Activated CD8-positive, alpha-beta memory T cell treated with anti-CD3 and anti-CD28 coated beads, Interleukin-2, amount 50 U/mL, for 1 hour (primary cell): ENCODE data around the gene CSMD2.

ENCODE experiments used
- DNase-seq: peaks from one replicate; pipeline ENCODE4 v3.0.0-alpha.2; 2020; ENCODE audit errors: extremely low read depth

CSMD2 gene

GRCh38 chr1:34002810-34003209 lies 162.2 kb downstream of the CSMD2 start:
- DNase-seq, result no peak

- no peak for DNase-seq
Observed at GRCh38 chr1:33997127-33998036, 167.6 kb downstream of the CSMD2 start.

- DNase-seq, result no peak
Observed at GRCh38 chr1:33996281-33996680, 168.7 kb downstream of the CSMD2 start.

GRCh38 chr1:33993301-33993700 lies 171.7 kb downstream of the CSMD2 start:
- DNase-seq, result no peak

GRCh38 chr1:33990281-33990680 lies 174.7 kb downstream of the CSMD2 start:
- DNase-seq, result no peak

- DNase-seq, result no peak
Observed at GRCh38 chr1:33988161-33988560, 176.9 kb downstream of the CSMD2 start.

GRCh38 chr1:33986390-33987095 lies 178.5 kb downstream of the CSMD2 start:
- DNase-seq, result no peak

- DNase-seq, result no peak
Observed at GRCh38 chr1:33985656-33986055, 179.4 kb downstream of the CSMD2 start.

- DNase-seq, result no peak
Observed at GRCh38 chr1:33984906-33985565, 180.0 kb downstream of the CSMD2 start.

GRCh38 chr1:33982419-33982818 lies 182.6 kb downstream of the CSMD2 start:
- no peak for DNase-seq

- DNase-seq, result no peak
Observed at GRCh38 chr1:33979341-33979740, 185.7 kb downstream of the CSMD2 start.

- no peak for DNase-seq
Observed at GRCh38 chr1:33975961-33976360, 189.1 kb downstream of the CSMD2 start.

GRCh38 chr1:33973799-33974545 lies 191.1 kb downstream of the CSMD2 start:
- no peak for DNase-seq

- no peak for DNase-seq
Observed at GRCh38 chr1:33972676-33973395, 192.2 kb downstream of the CSMD2 start.

GRCh38 chr1:33971913-33972312 lies 193.1 kb downstream of the CSMD2 start:
- no peak for DNase-seq

- DNase-seq, result no peak
Observed at GRCh38 chr1:33971018-33971710, 193.9 kb downstream of the CSMD2 start.

GRCh38 chr1:33970148-33970825 lies 194.7 kb downstream of the CSMD2 start:
- DNase-seq, result no peak

- DNase-seq, result no peak
Observed at GRCh38 chr1:33966346-33967141, 198.5 kb downstream of the CSMD2 start.

GRCh38 chr1:33965086-33965485 lies 199.9 kb downstream of the CSMD2 start:
- no peak for DNase-seq
